Kidney (tissue), 14 donors: ENCODE results near the gene XPOT. TPM values are rescaled to one million over a fixed set of nuclear protein-coding genes. Genes with fewer than 3 reads are reported as not detected.

ENCODE experiments used
- DNase-seq, 5 donors: peaks; one replicate each; pipeline ENCODE4 v3.0.0-alpha.2; 2013 to 2020
- FAIRE-seq: peaks from 2 replicates; lab custom pipeline; 2012; peaks lifted over from hg19 to GRCh38; lab: Jason Lieb, UNC
- H3K27ac ChIP-seq, 2 donors: one replicate each; pipeline ENCODE4 v1.7.0; 2013; ENCODE audit warnings: low read depth in 2 of 2, low read length in 2 of 2, inconsistent platforms in 1 of 2
- H3K27me3 ChIP-seq: one replicate; pipeline ENCODE4 v1.7.1; 2013; ENCODE audit warnings: low read length, inconsistent platforms; ENCODE audit not compliant: control insufficient read depth, insufficient read depth
- H3K36me3 ChIP-seq, 3 donors: one replicate each; pipeline versions ENCODE4 v1.7.0 to v1.7.1; 2013; ENCODE audit warnings: low read length in 3 of 3, control low read depth in 1 of 3, inconsistent platforms in 1 of 3; ENCODE audit not compliant: insufficient read depth in 3 of 3, control insufficient read depth in 2 of 3
- H3K4me1 ChIP-seq, 3 donors: one replicate each; pipeline versions ENCODE4 v1.7.0 to v1.7.1; 2013; ENCODE audit warnings: low read length in 3 of 3, inconsistent platforms in 1 of 3, low read depth in 1 of 3; ENCODE audit not compliant: control insufficient read depth in 2 of 3, insufficient read depth in 2 of 3
- H3K4me3 ChIP-seq, 3 donors: one replicate each; pipeline versions ENCODE4 v1.7.0 to v1.8.1; 2013; ENCODE audit warnings: low read length in 3 of 3, control low read depth in 1 of 3, inconsistent platforms in 1 of 3
- H3K9ac ChIP-seq, 3 donors: one replicate each; pipeline versions ENCODE4 v1.7.0 to v1.7.1; 2013; ENCODE audit warnings: low read length in 3 of 3, control low read depth in 1 of 3, inconsistent platforms in 1 of 3
- H3K9me3 ChIP-seq, 3 donors: one replicate each; pipeline versions ENCODE4 v1.7.0 to v1.7.1; 2013; ENCODE audit warnings: low read length in 3 of 3, control low read depth in 1 of 3, inconsistent platforms in 1 of 3; ENCODE audit not compliant: control insufficient read depth in 2 of 3, insufficient read depth in 1 of 3
- CTCF ChIP-seq: IDR thresholded peaks from 3 replicates; pipeline ENCODE4 v1.5.1; 2012; ENCODE audit warnings: mild to moderate bottlenecking, moderate library complexity, borderline replicate concordance; ENCODE audit not compliant: insufficient read depth; ENCODE audit errors: extremely low read depth
- intact Hi-C: fragments of 100-400 bp; cut with DNase I; formaldehyde crosslinking; loops from one replicate; pipeline ENCODE4 v1.11.1; 2022
- polyA plus RNA-seq: library from polyadenylated mRNA; stranded (reverse); fragments of 350-450 nt; fragmentation: Illumina TruSeq; extraction: RNeasy Lipid Tissue Mini Kit (QIAGEN cat#74804); gene quantifications from one replicate; pipeline ENCODE4 v1.2.3, GENCODE V29; 2014; ENCODE audit warnings: low read depth, low replicate concordance; ENCODE audit not compliant: insufficient read depth
- total RNA-seq: library from RNA; stranded (reverse); fragmentation: NEBNext Ultra II Directional; extraction: Animal tissue kit (Norgen Biotek cat#: 25700); gene quantifications from one replicate; pipeline ENCODE4 v1.2.1, GENCODE V29; 2021
- donor health status: control.
- donor health status: control.
- donor health status: control.
- donor health status: control.
- donor health status: control.
- donor health status: DM: yes; HTN: yes; CAD: no.
- donor health status: Normal renal cell carcinoma (clear cell type).

XPOT gene
- total and polyA plus RNA-seq, 2 donors from 2014 or later = 12.0 to 55.0 TPM

- TF ChIP-seq CTCF = no peak
- DNase-seq (no peak), FAIRE-seq (no peak)
- H3K27ac ChIP-seq = no peak overlapping the region
- H3K36me3 ChIP-seq = peaks cover 0 to 44% (median 23%) of the 10 kb centered on the region in 3 donors
- no peaks in the 10 kb centered on the region for H3K9me3 ChIP-seq
- no peaks in the 10 kb centered on the region for H3K27me3 ChIP-seq
- intact Hi-C loops = no loop called here
- H3K9ac ChIP-seq = no peak overlapping the region
- no peaks in the 10 kb centered on the region for H3K4me1 ChIP-seq
- H3K4me3 ChIP-seq = no peak overlapping the region
Observed at GRCh38 chr12:64412459-64412858, 8.3 kb downstream of the XPOT start.

- no peak overlapping the region for H3K27ac ChIP-seq
- intact Hi-C loops = no loop called here
- DNase-seq = no peak
- peaks cover 0 to 50% (median 25%) of the 10 kb centered on the region in 3 donors for H3K36me3 ChIP-seq
- no peak for TF ChIP-seq CTCF
- H3K9me3 ChIP-seq = no peaks in the 10 kb centered on the region
- H3K9ac ChIP-seq = no peak overlapping the region
- no peak for FAIRE-seq
- H3K4me3 ChIP-seq = no peak overlapping the region
- no peaks in the 10 kb centered on the region for H3K4me1 ChIP-seq
- H3K27me3 ChIP-seq = no peaks in the 10 kb centered on the region
Observed at GRCh38 chr12:64413884-64414283, 9.7 kb downstream of the XPOT start.

GRCh38 chr12:64418209-64418608, 14.0 kb downstream of the XPOT start:
- no peak for DNase-seq
- intact Hi-C loops = no loop called here
- no peaks in the 10 kb centered on the region for H3K27me3 ChIP-seq
- no peak for FAIRE-seq
- TF ChIP-seq CTCF = no peak
- H3K9me3 ChIP-seq = no peaks in the 10 kb centered on the region
- H3K4me1 ChIP-seq = no peaks in the 10 kb centered on the region
- H3K27ac ChIP-seq = no peak overlapping the region
- no peak overlapping the region for H3K4me3 ChIP-seq
- no peak overlapping the region for H3K9ac ChIP-seq
- H3K36me3 ChIP-seq = peaks cover 3 to 48% (median 20%) of the 10 kb centered on the region in 3 donors

- FAIRE-seq (no peak), DNase-seq (no peak)
- no peak for TF ChIP-seq CTCF
- no peak overlapping the region for H3K9ac ChIP-seq
- intact Hi-C loops = no loop called here
- H3K27me3 ChIP-seq = no peaks in the 10 kb centered on the region
- H3K4me1 ChIP-seq = no peaks in the 10 kb centered on the region
- H3K36me3 ChIP-seq = peaks cover 3 to 50% (median 20%) of the 10 kb centered on the region in 3 donors
- no peaks in the 10 kb centered on the region for H3K9me3 ChIP-seq
- H3K4me3 ChIP-seq = no peak overlapping the region
- no peak overlapping the region for H3K27ac ChIP-seq
Observed at GRCh38 chr12:64419696-64420095, 15.5 kb downstream of the XPOT start.
